ENCODE results near the gene FSCN2. TPM values are rescaled to one million over a fixed set of nuclear protein-coding genes. Genes with fewer than 3 reads are reported as not detected.

FSCN2 gene
- total RNA-seq, 4 donors from 2014 or later, result 0.20 to 0.46 TPM; not detected in 2

- in situ Hi-C loops (cut with MboI; ENCODE audit: low sequenced_read_pairs in 4 of 4), result loop anchor here in 1 of 4 donors (25.0 kb wide), 1 partner anchor 230 kb away; no protein-coding TSS in a partner anchor
- Histone ChIP-seq H3K4me1 (peaks cover 4 to 10% of the 10 kb centered on the region in 2 donors), H3K9me3 (no peaks in the 10 kb centered on the region), H3K27me3 (no peaks in the 10 kb centered on the region), H3K36me3 (no peaks in the 10 kb centered on the region), H3K27ac (no peak overlapping the region), H3K4me3 (no peak overlapping the region)
- intact Hi-C loops (cut with DNase I; ENCODE audit: low total_unique reads), result no loop called here
- DNase-seq (no peak), ATAC-seq (no peak)
- no peak for TF ChIP-seq CTCF (IDR thresholded peaks at IDR 0.05 in 4 of 5, conservative IDR thresholded peaks at IDR 0.05 in 1 of 5)
- no peak for TF ChIP-seq POLR2A (IDR thresholded peaks at IDR 0.05)
Observed at GRCh38 chr17:81492706-81493105, 35.5 kb upstream of the FSCN2 start.

DNA sequence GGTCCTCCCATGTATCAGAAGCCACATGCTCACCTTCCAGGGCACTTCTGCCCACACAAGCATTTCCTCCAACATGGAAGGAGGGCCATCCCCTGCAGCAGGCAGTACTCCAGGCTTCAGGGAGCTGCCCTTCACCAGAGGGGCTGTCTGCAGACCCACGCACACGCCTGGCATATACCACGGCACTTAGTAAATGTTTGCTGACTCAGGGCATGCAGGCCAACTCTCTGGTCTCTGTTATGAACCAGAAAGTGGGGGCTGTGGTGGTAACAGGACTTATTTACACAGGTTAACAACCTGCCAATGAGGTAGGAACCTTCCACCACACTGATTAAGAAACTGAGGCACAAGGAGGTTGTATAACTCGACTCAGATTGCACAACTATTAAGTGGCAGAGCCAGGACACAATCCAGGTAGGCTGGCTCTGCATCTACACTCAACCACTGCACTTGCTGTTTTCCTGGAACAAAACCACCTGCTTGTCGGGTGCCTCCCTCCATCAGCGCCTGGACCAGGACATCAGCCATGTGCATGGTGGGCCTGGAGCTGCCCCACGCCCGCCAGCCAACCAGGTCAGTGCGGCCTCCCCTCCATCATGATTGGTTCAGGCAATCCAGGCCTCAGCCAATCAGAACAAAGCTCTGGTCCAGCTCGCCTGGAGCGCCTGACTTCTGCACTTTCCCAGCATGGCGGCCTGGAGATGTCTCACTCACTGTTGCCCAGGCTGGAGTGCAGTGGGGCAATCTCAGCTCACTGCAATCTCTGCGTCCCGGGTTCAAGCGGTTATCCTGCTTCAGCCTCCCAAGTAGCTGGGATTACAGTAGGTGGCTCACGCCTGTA is 34.8 kb upstream of the FSCN2 start:
- ATAC-seq, result no peak
- Histone ChIP-seq H3K4me1 (peaks cover 3 to 6% of the 10 kb centered on the region in 2 donors), H3K36me3 (no peaks in the 10 kb centered on the region), H3K27me3 (no peaks in the 10 kb centered on the region), H3K4me3 (no peak overlapping the region), H3K9me3 (no peaks in the 10 kb centered on the region), H3K27ac (no peak overlapping the region)
- no peak for DNase-seq
- TF ChIP-seq POLR2A (IDR thresholded peaks at IDR 0.05) (no peak), CTCF (IDR thresholded peaks at IDR 0.05 in 4 of 5, conservative IDR thresholded peaks at IDR 0.05 in 1 of 5) (no peak)
- intact Hi-C loops (cut with DNase I; ENCODE audit: low total_unique reads), result no loop called here
- in situ Hi-C loops (cut with MboI; ENCODE audit: low sequenced_read_pairs in 4 of 4), result loop anchor here in 1 of 4 donors (25.0 kb wide), 1 partner anchor 231 kb away; no protein-coding TSS in a partner anchor

DNA sequence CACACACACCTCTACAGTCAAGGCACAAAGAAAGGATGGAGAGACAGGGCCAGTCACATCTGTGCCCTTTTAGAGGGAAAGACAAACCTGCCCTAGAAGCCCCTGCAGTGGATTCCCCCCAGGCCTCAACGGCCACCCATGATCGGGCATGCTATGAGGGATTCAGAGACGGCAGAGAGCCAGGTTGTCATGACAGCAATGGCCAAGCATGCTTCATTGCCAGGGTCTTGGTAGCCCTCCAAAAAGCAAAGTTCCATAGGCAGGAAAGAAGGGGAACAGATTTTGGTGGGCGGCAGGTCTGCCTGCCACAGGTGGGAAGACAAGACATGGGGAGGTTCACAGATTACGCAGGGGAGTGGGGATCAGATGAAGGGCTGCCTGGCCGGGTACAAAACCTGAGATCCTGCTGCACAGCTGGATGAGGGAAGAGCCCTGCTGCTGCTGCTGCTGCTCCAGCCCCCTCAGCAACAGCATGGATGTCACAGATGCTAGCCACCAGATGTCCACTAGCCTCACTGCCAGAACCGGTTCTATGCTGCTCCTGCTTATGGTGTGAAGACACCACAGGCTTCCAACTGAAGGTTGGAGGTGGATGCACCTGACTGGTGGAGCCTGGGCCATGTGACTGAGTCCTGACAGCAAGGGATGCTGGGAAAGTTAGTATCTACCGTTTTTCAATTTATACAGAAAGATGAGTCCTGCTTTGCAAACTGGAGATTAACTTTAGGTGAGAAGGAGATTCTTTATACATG is 33.4 kb upstream of the FSCN2 start:
- no peak for DNase-seq
- H3K36me3 ChIP-seq, result no peaks in the 10 kb centered on the region
- ATAC-seq, result no peak
- in situ Hi-C loops (cut with MboI; ENCODE audit: low sequenced_read_pairs in 4 of 4) (loop anchor here in 1 of 4 donors (25.0 kb wide), 1 partner anchor 233 kb away; no protein-coding TSS in a partner anchor), intact Hi-C loops (cut with DNase I; ENCODE audit: low total_unique reads) (no loop called here)
- H3K27ac ChIP-seq, result no peak overlapping the region
- TF ChIP-seq CTCF (IDR thresholded peaks at IDR 0.05 in 4 of 5, conservative IDR thresholded peaks at IDR 0.05 in 1 of 5) (no peak), POLR2A (IDR thresholded peaks at IDR 0.05) (no peak)
- no peaks in the 10 kb centered on the region for H3K4me1 ChIP-seq
- H3K4me3 ChIP-seq, result no peak overlapping the region
- H3K9me3 ChIP-seq, result no peaks in the 10 kb centered on the region
- no peaks in the 10 kb centered on the region for H3K27me3 ChIP-seq

DNA sequence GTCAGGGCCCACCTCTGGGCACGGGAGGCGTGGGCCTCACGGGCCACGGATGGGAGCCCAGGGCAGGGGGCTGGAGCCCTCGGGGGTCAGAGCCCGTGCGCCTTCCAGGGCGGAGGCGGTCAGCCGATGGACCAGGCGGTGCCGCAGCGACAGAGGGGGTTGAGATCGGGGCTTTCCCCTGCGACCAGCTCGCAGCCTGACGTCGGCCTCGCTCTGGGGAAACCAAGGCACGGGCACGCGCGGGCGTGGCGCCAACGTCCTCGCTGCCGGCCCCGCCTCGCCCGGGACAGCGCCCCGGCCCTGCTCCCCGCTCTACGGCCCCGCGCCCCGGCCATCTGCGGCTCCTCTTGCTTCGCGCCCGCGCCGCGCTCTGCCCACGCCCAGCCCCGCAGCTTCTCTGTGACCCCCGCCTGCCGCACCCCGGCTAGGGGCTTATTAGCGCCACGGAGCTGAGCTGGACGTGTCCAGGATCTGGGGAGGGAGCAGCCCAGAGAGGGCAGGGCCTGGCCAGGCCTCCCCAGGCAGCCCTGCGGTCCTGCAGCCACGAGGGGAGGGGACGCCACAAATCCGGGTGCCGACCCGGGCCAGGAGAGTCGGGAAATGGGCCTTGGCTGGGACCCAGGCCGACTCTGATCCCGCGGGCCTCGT is 29.1 kb upstream of the FSCN2 start:
- Histone ChIP-seq H3K27ac (no peak overlapping the region), H3K9me3 (no peaks in the 10 kb centered on the region), H3K27me3 (no peaks in the 10 kb centered on the region), H3K4me1 (no peaks in the 10 kb centered on the region), H3K4me3 (no peak overlapping the region), H3K36me3 (no peaks in the 10 kb centered on the region)
- DNase-seq (no peak), ATAC-seq (no peak)
- TF ChIP-seq POLR2A (IDR thresholded peaks at IDR 0.05) (no peak), CTCF (IDR thresholded peaks at IDR 0.05 in 4 of 5, conservative IDR thresholded peaks at IDR 0.05 in 1 of 5) (no peak)
- intact Hi-C loops (cut with DNase I; ENCODE audit: low total_unique reads), result no loop called here
- in situ Hi-C loops (cut with MboI; ENCODE audit: low sequenced_read_pairs in 4 of 4), result loop anchor here in 1 of 4 donors (25.0 kb wide), 1 partner anchor 237 kb away; no protein-coding TSS in a partner anchor
